ENCODE measurements around the gene SNX5.

DNA sequence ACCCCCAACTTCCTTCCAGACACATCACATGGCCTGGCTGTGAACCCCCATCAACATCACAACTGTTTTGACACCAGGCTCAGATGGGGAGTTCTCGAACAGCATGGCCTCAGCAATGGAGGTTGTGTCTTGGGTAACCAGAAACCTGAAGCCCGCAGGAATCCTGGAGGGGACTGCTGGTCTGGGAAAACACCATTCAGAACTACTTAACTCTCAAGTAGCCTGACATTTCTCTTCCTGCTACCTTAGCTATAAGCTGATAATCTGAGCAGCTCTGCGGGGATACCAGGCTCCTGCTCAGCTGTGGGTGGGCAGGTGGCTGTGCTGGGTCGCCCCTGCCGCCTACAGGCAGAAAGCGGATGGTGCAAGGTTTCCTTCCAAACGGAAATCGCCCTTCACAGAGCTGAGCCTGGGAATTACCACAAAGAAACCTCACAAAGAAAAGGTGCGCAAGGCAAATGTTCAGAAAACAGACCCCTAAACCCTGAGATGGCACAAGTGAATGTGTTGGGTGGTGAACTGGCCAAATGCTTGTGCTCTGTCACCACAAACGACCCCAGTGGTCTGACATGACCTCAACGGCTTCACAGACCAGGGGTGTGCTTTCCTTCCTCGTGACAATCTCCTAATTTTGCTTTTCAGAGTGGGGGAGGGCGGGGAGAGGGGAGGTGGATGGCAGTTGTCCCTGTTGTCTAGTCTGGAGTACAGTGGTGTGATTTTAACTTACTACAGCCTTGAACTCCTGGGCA is 29.5 kb downstream of the SNX5 start:
- TF ChIP-seq, protein P1, sequence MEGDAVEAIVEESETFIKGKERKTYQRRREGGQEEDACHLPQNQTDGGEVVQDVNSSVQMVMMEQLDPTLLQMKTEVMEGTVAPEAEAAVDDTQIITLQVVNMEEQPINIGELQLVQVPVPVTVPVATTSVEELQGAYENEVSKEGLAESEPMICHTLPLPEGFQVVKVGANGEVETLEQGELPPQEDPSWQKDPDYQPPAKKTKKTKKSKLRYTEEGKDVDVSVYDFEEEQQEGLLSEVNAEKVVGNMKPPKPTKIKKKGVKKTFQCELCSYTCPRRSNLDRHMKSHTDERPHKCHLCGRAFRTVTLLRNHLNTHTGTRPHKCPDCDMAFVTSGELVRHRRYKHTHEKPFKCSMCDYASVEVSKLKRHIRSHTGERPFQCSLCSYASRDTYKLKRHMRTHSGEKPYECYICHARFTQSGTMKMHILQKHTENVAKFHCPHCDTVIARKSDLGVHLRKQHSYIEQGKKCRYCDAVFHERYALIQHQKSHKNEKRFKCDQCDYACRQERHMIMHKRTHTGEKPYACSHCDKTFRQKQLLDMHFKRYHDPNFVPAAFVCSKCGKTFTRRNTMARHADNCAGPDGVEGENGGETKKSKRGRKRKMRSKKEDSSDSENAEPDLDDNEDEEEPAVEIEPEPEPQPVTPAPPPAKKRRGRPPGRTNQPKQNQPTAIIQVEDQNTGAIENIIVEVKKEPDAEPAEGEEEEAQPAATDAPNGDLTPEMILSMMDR (IDR thresholded peaks at IDR 0.05 in 4 of 5, conservative IDR thresholded peaks at IDR 0.05 in 1 of 5) = peak; percentile 79 to 88 (median 83)
- TF ChIP-seq POLR2A (IDR thresholded peaks at IDR 0.05) = no peak

All from gastrocnemius medialis (tissue), 4 donors.